Liver (tissue), 9 donors: Measurements from ENCODE around the gene TECPR1. TPM values are rescaled to one million over a fixed set of nuclear protein-coding genes. Genes with fewer than 3 reads are reported as not detected.

Experiments
- DNase-seq: peaks from one replicate; pipeline ENCODE4 v3.0.0-alpha.2; 2017; ENCODE audit warnings: low spot score
- H3K27ac ChIP-seq, 2 donors: one replicate each; pipeline ENCODE4 v1.7.0; 2013; ENCODE audit warnings: inconsistent platforms in 2 of 2, low read length in 2 of 2, control low read depth in 1 of 2, low read depth in 1 of 2, mild to moderate bottlenecking in 1 of 2
- H3K27me3 ChIP-seq, 4 donors: one replicate each; pipeline versions ENCODE4 v1.6.1 to v1.7.0; 2013; ENCODE audit warnings: low read length in 3 of 4, inconsistent platforms in 1 of 4, mild to moderate bottlenecking in 1 of 4, moderate library complexity in 1 of 4; ENCODE audit not compliant: control insufficient read depth in 4 of 4, insufficient read depth in 4 of 4
- H3K36me3 ChIP-seq, 4 donors: one replicate each; pipeline versions ENCODE4 v1.6.1 to v1.7.0; 2013; ENCODE audit warnings: low read length in 3 of 4, mild to moderate bottlenecking in 3 of 4, low read depth in 1 of 4, moderate library complexity in 1 of 4; ENCODE audit not compliant: control insufficient read depth in 4 of 4, insufficient read depth in 3 of 4
- H3K4me1 ChIP-seq, 4 donors: one replicate each; pipeline versions ENCODE4 v1.6.1 to v1.7.0; 2013; ENCODE audit warnings: low read length in 3 of 4, mild to moderate bottlenecking in 3 of 4, moderate library complexity in 1 of 4; ENCODE audit not compliant: control insufficient read depth in 4 of 4, insufficient read depth in 4 of 4
- H3K4me3 ChIP-seq, 3 donors: one replicate each; pipeline versions ENCODE4 v1.6.1 to v1.7.0; 2013; ENCODE audit warnings: low read length in 3 of 3, control low read depth in 1 of 3, low read depth in 1 of 3, mild to moderate bottlenecking in 1 of 3
- H3K9ac ChIP-seq, 2 donors: one replicate each; pipeline ENCODE4 v1.7.0; 2013; ENCODE audit warnings: low read length in 2 of 2, mild to moderate bottlenecking in 2 of 2, moderate library complexity in 2 of 2, control low read depth in 1 of 2, low read depth in 1 of 2
- H3K9me3 ChIP-seq, 4 donors: one replicate each; pipeline versions ENCODE4 v1.6.1 to v1.7.0; 2013; ENCODE audit warnings: low read length in 3 of 4; ENCODE audit not compliant: control insufficient read depth in 4 of 4
- ATF3 ChIP-seq: IDR thresholded peaks from 2 replicates; pipeline ENCODE4 v1.6.1; 2016; ENCODE audit warnings: antibody characterized with exemption
- EGR1 ChIP-seq, 2 donors: IDR thresholded peaks; 2 replicates each; pipeline ENCODE4 v1.6.1; 2016 to 2018; ENCODE audit warnings: antibody characterized with exemption in 2 of 2, low read depth in 2 of 2
- FOXA1 ChIP-seq: IDR thresholded peaks from 2 replicates; pipeline ENCODE4 v1.6.1; 2016; ENCODE audit warnings: antibody characterized with exemption
- FOXA2 ChIP-seq: IDR thresholded peaks from 2 replicates; pipeline ENCODE4 v1.6.1; 2016; ENCODE audit warnings: antibody characterized with exemption
- GABPA ChIP-seq, 2 donors: IDR thresholded peaks in 1 of 2; conservative IDR thresholded peaks in 1 of 2; 2 replicates each; pipeline ENCODE4 v1.6.1; 2016; ENCODE audit warnings: antibody characterized with exemption in 2 of 2, mild to moderate bottlenecking in 1 of 2, moderate library complexity in 1 of 2
- HNF4A ChIP-seq, 2 donors: conservative IDR thresholded peaks; 2 replicates each; pipeline ENCODE4 v1.6.1; 2016; ENCODE audit warnings: antibody characterized with exemption in 2 of 2, mild to moderate bottlenecking in 2 of 2
- HNF4G ChIP-seq: IDR thresholded peaks from 2 replicates; pipeline ENCODE4 v1.6.1; 2016; ENCODE audit warnings: antibody characterized with exemption
- JUND ChIP-seq, 2 donors: IDR thresholded peaks; 2 replicates each; pipeline ENCODE4 v1.6.1; 2016; ENCODE audit warnings: antibody characterized with exemption in 2 of 2
- MAX ChIP-seq: IDR thresholded peaks from 2 replicates; pipeline ENCODE4 v1.6.1; 2016; ENCODE audit warnings: antibody characterized with exemption
- NR2F2 ChIP-seq: IDR thresholded peaks from 2 replicates; pipeline ENCODE4 v1.6.1; 2016; ENCODE audit warnings: antibody characterized with exemption
- RAD21 ChIP-seq, 2 donors: IDR thresholded peaks; 2 replicates each; pipeline ENCODE4 v1.6.1; 2016; ENCODE audit warnings: antibody characterized with exemption in 2 of 2, mild to moderate bottlenecking in 2 of 2
- RXRA ChIP-seq, 2 donors: IDR thresholded peaks; 2 replicates each; pipeline ENCODE4 v1.6.1; 2017 to 2018; ENCODE audit warnings: antibody characterized with exemption in 2 of 2, mild to moderate bottlenecking in 1 of 2
- SP1 ChIP-seq: IDR thresholded peaks from 2 replicates; pipeline ENCODE4 v1.6.1; 2018; ENCODE audit warnings: antibody characterized with exemption, mild to moderate bottlenecking
- TAF1 ChIP-seq: conservative IDR thresholded peaks from 2 replicates; pipeline ENCODE4 v1.6.1; 2016; ENCODE audit warnings: antibody characterized with exemption, mild to moderate bottlenecking
- YY1 ChIP-seq: IDR thresholded peaks from 2 replicates; pipeline ENCODE4 v1.6.1; 2016; ENCODE audit warnings: antibody characterized with exemption, mild to moderate bottlenecking
- ZBTB33 ChIP-seq: IDR thresholded peaks from 2 replicates; pipeline ENCODE4 v1.6.1; 2016; ENCODE audit warnings: antibody characterized with exemption
- WGBS: extraction: QIAGEN DNeasy Blood & Tissue Kit; methylation state at CpG from one replicate; pipeline ENCODE4 v1.1.7; 2013; 5-methylcytosine and 5-hydroxymethylcytosine counted together
- polyA plus RNA-seq, 2 donors: library from polyadenylated mRNA; stranded (reverse) in 1 of 2; unstranded in 1 of 2; fragments of 200-250 nt in 1 of 2; fragments of >200 nt in 1 of 2; fragmentation: Nextera tagmentation in 1 of 2; extraction: Ambion mirVana in 1 of 2; gene quantifications; one replicate each; pipeline versions ENCODE4 v1.2.1 to v1.2.3, GENCODE V29; 2013 to 2015
- total RNA-seq, 2 donors: library from RNA; depleted of rRNA; stranded (reverse); fragments of >200 nt; gene quantifications; one replicate each; pipeline ENCODE4 v1.2.3, GENCODE V29; 2014
- TF ChIP-seq, protein P1 (sequence below): fragments of 150-350 bp; IDR thresholded peaks from 2 replicates; pipeline ENCODE4 v1.5.1; 2017; ENCODE audit warnings: improper control_type of control experiment, low read depth, low read length; ENCODE audit not compliant: missing input control
- TF ChIP-seq, protein P2 (sequence below): IDR thresholded peaks from 2 replicates; pipeline ENCODE4 v1.6.1; 2016; ENCODE audit warnings: antibody characterized with exemption, mild to moderate bottlenecking
- donor health status: healthy.
- donor health status: healthy.
- donor health status: healthy.
- donor health status: healthy.
- donor health status: healthy.

The TECPR1 gene
- total and polyA plus RNA-seq, 4 donors: 3.3 to 16.3 (median 7.8) TPM

DNA sequence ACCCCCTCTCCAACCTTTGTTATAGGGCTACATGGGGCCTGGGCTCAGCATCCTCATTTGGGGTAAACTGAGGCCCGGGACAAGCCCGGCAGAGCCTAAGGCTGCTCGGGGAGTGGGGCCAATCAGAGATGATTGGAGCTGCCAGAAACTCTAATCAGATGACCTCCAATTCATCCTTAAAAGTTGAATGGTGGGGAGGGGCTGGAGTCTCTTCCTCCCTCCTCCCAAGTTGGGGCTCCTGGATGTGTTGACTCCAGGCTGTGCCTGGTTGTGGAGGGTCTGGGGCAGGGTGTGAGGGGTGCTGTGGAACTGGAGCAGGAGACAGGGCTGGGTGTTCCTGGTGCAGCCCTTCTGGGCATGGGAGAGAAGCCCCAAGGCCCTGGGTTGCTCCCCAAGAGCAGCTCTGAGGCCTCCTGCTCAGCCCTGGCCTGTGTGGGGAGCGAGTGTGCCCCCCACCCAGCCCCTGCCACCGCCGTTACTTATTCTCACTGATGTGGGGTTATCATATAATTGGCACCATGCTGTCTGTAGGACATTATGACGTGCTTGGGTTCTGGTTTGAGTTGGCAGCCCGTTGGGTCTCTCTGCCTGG is 38.6 kb downstream of the TECPR1 start:
- no peak for DNase-seq
- no peak overlapping the region for H3K27ac ChIP-seq

GRCh38 chr7:98212532-98213041 is 39.4 kb downstream of the TECPR1 start:
- Histone ChIP-seq H3K4me1 (peaks cover 0 to 7% (median 0%) of the 10 kb centered on the region in 4 donors), H3K27ac (no peak overlapping the region), H3K36me3 (peaks cover 0 to 4% (median under 1%) of the 10 kb centered on the region in 4 donors), H3K4me3 (no peak overlapping the region), H3K27me3 (no peaks in the 10 kb centered on the region), H3K9ac (no peak overlapping the region), H3K9me3 (no peaks in the 10 kb centered on the region)
- no peak for DNase-seq
- WGBS: 94% methylated on average over 30 of the region's 30 CpGs
- TF ChIP-seq GABPA (IDR thresholded peaks at IDR 0.05 in 1 of 2, conservative IDR thresholded peaks at IDR 0.05 in 1 of 2) (no peak), ATF3 (no peak), FOXA2 (no peak), HNF4G (no peak), ZBTB33 (no peak), TAF1 (no peak), MAX (no peak), RAD21 (IDR thresholded peaks at IDR 0.05) (no peak), HNF4A (conservative IDR thresholded peaks at IDR 0.05) (no peak), RXRA (IDR thresholded peaks at IDR 0.05) (no peak), EGR1 (IDR thresholded peaks at IDR 0.05; ENCODE audit: low read depth in 2 of 2) (no peak), NR2F2 (no peak), FOXA1 (no peak), JUND (IDR thresholded peaks at IDR 0.05) (no peak), SP1 (no peak), YY1 (no peak)
- TF ChIP-seq, protein P1, sequence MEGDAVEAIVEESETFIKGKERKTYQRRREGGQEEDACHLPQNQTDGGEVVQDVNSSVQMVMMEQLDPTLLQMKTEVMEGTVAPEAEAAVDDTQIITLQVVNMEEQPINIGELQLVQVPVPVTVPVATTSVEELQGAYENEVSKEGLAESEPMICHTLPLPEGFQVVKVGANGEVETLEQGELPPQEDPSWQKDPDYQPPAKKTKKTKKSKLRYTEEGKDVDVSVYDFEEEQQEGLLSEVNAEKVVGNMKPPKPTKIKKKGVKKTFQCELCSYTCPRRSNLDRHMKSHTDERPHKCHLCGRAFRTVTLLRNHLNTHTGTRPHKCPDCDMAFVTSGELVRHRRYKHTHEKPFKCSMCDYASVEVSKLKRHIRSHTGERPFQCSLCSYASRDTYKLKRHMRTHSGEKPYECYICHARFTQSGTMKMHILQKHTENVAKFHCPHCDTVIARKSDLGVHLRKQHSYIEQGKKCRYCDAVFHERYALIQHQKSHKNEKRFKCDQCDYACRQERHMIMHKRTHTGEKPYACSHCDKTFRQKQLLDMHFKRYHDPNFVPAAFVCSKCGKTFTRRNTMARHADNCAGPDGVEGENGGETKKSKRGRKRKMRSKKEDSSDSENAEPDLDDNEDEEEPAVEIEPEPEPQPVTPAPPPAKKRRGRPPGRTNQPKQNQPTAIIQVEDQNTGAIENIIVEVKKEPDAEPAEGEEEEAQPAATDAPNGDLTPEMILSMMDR: no peak

More for the DNA sequence above, 38.6 kb downstream of the TECPR1 start:
- Histone ChIP-seq H3K27me3 (no peaks in the 10 kb centered on the region), H3K4me1 (peaks cover 0 to 7% (median 0%) of the 10 kb centered on the region in 4 donors), H3K9ac (no peak overlapping the region), H3K4me3 (no peak overlapping the region), H3K36me3 (peaks cover 0 to 4% (median 0%) of the 10 kb centered on the region in 4 donors), H3K9me3 (no peaks in the 10 kb centered on the region)
- 94% methylated on average over 8 of the region's 8 CpGs for WGBS
- TF ChIP-seq ZBTB33: no peak
- TF ChIP-seq, protein P2, sequence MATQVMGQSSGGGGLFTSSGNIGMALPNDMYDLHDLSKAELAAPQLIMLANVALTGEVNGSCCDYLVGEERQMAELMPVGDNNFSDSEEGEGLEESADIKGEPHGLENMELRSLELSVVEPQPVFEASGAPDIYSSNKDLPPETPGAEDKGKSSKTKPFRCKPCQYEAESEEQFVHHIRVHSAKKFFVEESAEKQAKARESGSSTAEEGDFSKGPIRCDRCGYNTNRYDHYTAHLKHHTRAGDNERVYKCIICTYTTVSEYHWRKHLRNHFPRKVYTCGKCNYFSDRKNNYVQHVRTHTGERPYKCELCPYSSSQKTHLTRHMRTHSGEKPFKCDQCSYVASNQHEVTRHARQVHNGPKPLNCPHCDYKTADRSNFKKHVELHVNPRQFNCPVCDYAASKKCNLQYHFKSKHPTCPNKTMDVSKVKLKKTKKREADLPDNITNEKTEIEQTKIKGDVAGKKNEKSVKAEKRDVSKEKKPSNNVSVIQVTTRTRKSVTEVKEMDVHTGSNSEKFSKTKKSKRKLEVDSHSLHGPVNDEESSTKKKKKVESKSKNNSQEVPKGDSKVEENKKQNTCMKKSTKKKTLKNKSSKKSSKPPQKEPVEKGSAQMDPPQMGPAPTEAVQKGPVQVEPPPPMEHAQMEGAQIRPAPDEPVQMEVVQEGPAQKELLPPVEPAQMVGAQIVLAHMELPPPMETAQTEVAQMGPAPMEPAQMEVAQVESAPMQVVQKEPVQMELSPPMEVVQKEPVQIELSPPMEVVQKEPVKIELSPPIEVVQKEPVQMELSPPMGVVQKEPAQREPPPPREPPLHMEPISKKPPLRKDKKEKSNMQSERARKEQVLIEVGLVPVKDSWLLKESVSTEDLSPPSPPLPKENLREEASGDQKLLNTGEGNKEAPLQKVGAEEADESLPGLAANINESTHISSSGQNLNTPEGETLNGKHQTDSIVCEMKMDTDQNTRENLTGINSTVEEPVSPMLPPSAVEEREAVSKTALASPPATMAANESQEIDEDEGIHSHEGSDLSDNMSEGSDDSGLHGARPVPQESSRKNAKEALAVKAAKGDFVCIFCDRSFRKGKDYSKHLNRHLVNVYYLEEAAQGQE: no peak
- no peak for TF ChIP-seq GABPA (IDR thresholded peaks at IDR 0.05 in 1 of 2, conservative IDR thresholded peaks at IDR 0.05 in 1 of 2)
- no peak for TF ChIP-seq SP1
- TF ChIP-seq FOXA2: no peak
